ENCODE data around the gene ZSCAN4. TPM values are rescaled to one million over a fixed set of nuclear protein-coding genes. Genes with fewer than 3 reads are reported as not detected.

Gene ZSCAN4
- total RNA-seq, 4 donors from 2014 or later = not detected

GRCh38 chr19:57642396-57643046, 26.2 kb upstream of the ZSCAN4 start:
- Histone ChIP-seq H3K4me3 (no peak overlapping the region), H3K27ac (no peak overlapping the region), H3K27me3 (no peaks in the 10 kb centered on the region), H3K9me3 (peaks cover 57 to 62% of the 10 kb centered on the region in 2 donors), H3K4me1 (no peaks in the 10 kb centered on the region), H3K36me3 (peaks cover 0 to 54% (median 33%) of the 10 kb centered on the region in 4 donors)
- 78 to 82% methylated on average over 2 to 4 of the region's 4 CpGs for WGBS, 2 donors (ENCODE audit: low coverage in 1 of 2)
- intact Hi-C loops (cut with DNase I; ENCODE audit: low total_unique reads) = loop anchor here (1.0 kb wide), 1 partner anchor 25 kb away; no protein-coding TSS in a partner anchor
- in situ Hi-C loops (cut with MboI; ENCODE audit: low pct_ligation_motif_present in 1 of 4, low pct_unique_long_range_greater_than_20kb in 1 of 4, low sequenced_read_pairs in 3 of 4) = no loop called here
- no peak for TF ChIP-seq CTCF (IDR thresholded peaks at IDR 0.05)
- TF ChIP-seq POLR2A (IDR thresholded peaks at IDR 0.05) = no peak
- TF ChIP-seq EP300 (IDR thresholded peaks at IDR 0.05; ENCODE audit: low read depth) = no peak
- TF ChIP-seq POLR2AphosphoS5 (IDR thresholded peaks at IDR 0.05) = no peak
- DNase-seq = no peak

- TF ChIP-seq EP300 (IDR thresholded peaks at IDR 0.05; ENCODE audit: low read depth) (no peak), CTCF (IDR thresholded peaks at IDR 0.05) (no peak), POLR2A (IDR thresholded peaks at IDR 0.05) (no peak), POLR2AphosphoS5 (IDR thresholded peaks at IDR 0.05) (no peak)
- in situ Hi-C loops (cut with MboI; ENCODE audit: low pct_ligation_motif_present in 1 of 4, low pct_unique_long_range_greater_than_20kb in 1 of 4, low sequenced_read_pairs in 3 of 4) (no loop called here), intact Hi-C loops (cut with DNase I; ENCODE audit: low total_unique reads) (loop anchor here (1.0 kb wide), 1 partner anchor 24 kb away; no protein-coding TSS in a partner anchor)
- no peak overlapping the region for H3K27ac ChIP-seq
- DNase-seq = no peak
- H3K9me3 ChIP-seq = peaks cover 45 to 54% of the 10 kb centered on the region in 2 donors
- no peaks in the 10 kb centered on the region for H3K27me3 ChIP-seq
- H3K4me3 ChIP-seq = no peak overlapping the region
- H3K36me3 ChIP-seq = peaks cover 0 to 42% (median 27%) of the 10 kb centered on the region in 4 donors
- H3K4me1 ChIP-seq = no peaks in the 10 kb centered on the region
These were observed 25.0 kb upstream of the ZSCAN4 start for GRCh38 chr19:57643734-57644133.

- H3K36me3 ChIP-seq = no peaks in the 10 kb centered on the region
- H3K27ac ChIP-seq = no peak overlapping the region
- no peak for TF ChIP-seq POLR2A (IDR thresholded peaks at IDR 0.05)
- no peak for TF ChIP-seq EP300 (IDR thresholded peaks at IDR 0.05; ENCODE audit: low read depth)
- no peak for TF ChIP-seq CTCF (IDR thresholded peaks at IDR 0.05)
- no peak for TF ChIP-seq POLR2AphosphoS5 (IDR thresholded peaks at IDR 0.05)
- H3K4me3 ChIP-seq = no peak overlapping the region
- H3K4me1 ChIP-seq = no peaks in the 10 kb centered on the region
- DNase-seq = no peak
- H3K27me3 ChIP-seq = no peaks in the 10 kb centered on the region
- H3K9me3 ChIP-seq = peaks cover under 1 to 9% of the 10 kb centered on the region in 2 donors
- in situ Hi-C loops (cut with MboI; ENCODE audit: low pct_ligation_motif_present in 1 of 4, low pct_unique_long_range_greater_than_20kb in 1 of 4, low sequenced_read_pairs in 3 of 4) (no loop called here), intact Hi-C loops (cut with DNase I; ENCODE audit: low total_unique reads) (no loop called here)
- WGBS, 2 donors (ENCODE audit: low coverage in 1 of 2) = 48 to 70% methylated on average over 6 of the region's 6 CpGs
These were observed 20.3 kb upstream of the ZSCAN4 start for GRCh38 chr19:57648331-57649003.

GRCh38 chr19:57651654-57651996, 17.1 kb upstream of the ZSCAN4 start:
- in situ Hi-C loops (cut with MboI; ENCODE audit: low pct_ligation_motif_present in 1 of 4, low pct_unique_long_range_greater_than_20kb in 1 of 4, low sequenced_read_pairs in 3 of 4) (no loop called here), intact Hi-C loops (cut with DNase I; ENCODE audit: low total_unique reads) (no loop called here)
- WGBS, 2 donors (ENCODE audit: low coverage in 1 of 2) = 0 to 63% methylated on average over 1 to 6 of the region's 6 CpGs
- TF ChIP-seq POLR2A (IDR thresholded peaks at IDR 0.05) (no peak), POLR2AphosphoS5 (IDR thresholded peaks at IDR 0.05) (no peak), EP300 (IDR thresholded peaks at IDR 0.05; ENCODE audit: low read depth) (no peak), CTCF (IDR thresholded peaks at IDR 0.05) (no peak)
- H3K9me3 ChIP-seq = no peaks in the 10 kb centered on the region
- no peaks in the 10 kb centered on the region for H3K4me1 ChIP-seq
- H3K27ac ChIP-seq = no peak overlapping the region
- no peaks in the 10 kb centered on the region for H3K27me3 ChIP-seq
- H3K4me3 ChIP-seq = no peak overlapping the region
- DNase-seq = no peak
- no peaks in the 10 kb centered on the region for H3K36me3 ChIP-seq
